H9 (cell line): ENCODE data around the gene KIAA0930. TPM values are rescaled to one million over a fixed set of nuclear protein-coding genes. Genes with fewer than 3 reads are reported as not detected.

Source experiments
- DNase-seq: peaks from one replicate; pipeline ENCODE4 v3.0.0-alpha.2; 2017
- H2AFZ ChIP-seq: one replicate; pipeline ENCODE4 v1.6.1; 2013; ENCODE audit warnings: mild to moderate bottlenecking, low read length, control low read depth, moderate library complexity
- H2AK5ac ChIP-seq: 2 replicates; pipeline ENCODE4 v1.6.1; 2013; ENCODE audit warnings: low read length, control low read depth, mixed read lengths; ENCODE audit not compliant: insufficient read length
- H2BK120ac ChIP-seq: one replicate; pipeline ENCODE4 v1.6.1; 2013; ENCODE audit warnings: low read depth, mild to moderate bottlenecking, low read length, control low read depth, inconsistent platforms; ENCODE audit not compliant: poor library complexity, severe bottlenecking
- H2BK12ac ChIP-seq: 2 replicates; pipeline ENCODE4 v1.6.1; 2013; ENCODE audit warnings: low read length, control low read depth, mixed read lengths, low read depth; ENCODE audit not compliant: insufficient read length
- H2BK15ac ChIP-seq: 2 replicates; pipeline ENCODE4 v1.6.1; 2013; ENCODE audit warnings: low read depth, low read length, control low read depth
- H2BK20ac ChIP-seq: one replicate; pipeline ENCODE4 v1.6.1; 2013; ENCODE audit warnings: low read depth, mild to moderate bottlenecking, low read length, control low read depth, inconsistent platforms; ENCODE audit not compliant: poor library complexity, severe bottlenecking
- H2BK5ac ChIP-seq: 2 replicates; pipeline ENCODE4 v1.6.1; 2013; ENCODE audit warnings: low read length, control low read depth, mixed read lengths; ENCODE audit not compliant: insufficient read length
- H3K14ac ChIP-seq: 2 replicates; pipeline ENCODE4 v1.6.1; 2013; ENCODE audit warnings: low read length, control low read depth; ENCODE audit not compliant: insufficient read depth
- H3K18ac ChIP-seq: 2 replicates; pipeline ENCODE4 v1.6.1; 2013; ENCODE audit warnings: low read depth, mild to moderate bottlenecking, mixed read lengths, low read length, control low read depth; ENCODE audit not compliant: insufficient read length
- H3K23ac ChIP-seq: 2 replicates; pipeline ENCODE4 v1.6.1; 2013; ENCODE audit warnings: low read length, control low read depth, mixed read lengths, low read depth; ENCODE audit not compliant: insufficient read length
- H3K23me2 ChIP-seq: 2 replicates; pipeline ENCODE4 v1.6.1; 2013; ENCODE audit warnings: low read depth, mild to moderate bottlenecking, mixed read lengths, low read length, control low read depth; ENCODE audit not compliant: insufficient read length, poor library complexity, severe bottlenecking
- H3K27ac ChIP-seq: 2 replicates; pipeline ENCODE4 v1.5.1; 2013; ENCODE audit warnings: low read length, control low read depth, mixed read lengths, low read depth; ENCODE audit not compliant: insufficient read length
- H3K27me3 ChIP-seq: 2 replicates; pipeline ENCODE4 v1.6.1; 2013; ENCODE audit warnings: low read length, control low read depth, inconsistent platforms; ENCODE audit not compliant: insufficient read depth
- H3K4ac ChIP-seq: 2 replicates; pipeline ENCODE4 v1.6.1; 2013; ENCODE audit warnings: low read depth, mild to moderate bottlenecking, control low read depth, inconsistent platforms, low read length, moderate library complexity
- H3K4me1 ChIP-seq: 2 replicates; pipeline ENCODE4 v1.6.1; 2013; ENCODE audit warnings: low read length, control low read depth, inconsistent platforms; ENCODE audit not compliant: insufficient read depth
- H3K4me2 ChIP-seq: 2 replicates; pipeline ENCODE4 v1.6.1; 2013; ENCODE audit warnings: low read length, control low read depth, mixed read lengths; ENCODE audit not compliant: insufficient read length, insufficient read depth
- H3K56ac ChIP-seq: 2 replicates; pipeline ENCODE4 v1.6.1; 2013; ENCODE audit warnings: low read depth, mild to moderate bottlenecking, mixed read lengths, low read length, control low read depth; ENCODE audit not compliant: insufficient read length
- H3K79me1 ChIP-seq: 2 replicates; pipeline ENCODE4 v1.6.1; 2013; ENCODE audit warnings: low read depth, mild to moderate bottlenecking, moderate library complexity, low read length, control low read depth, inconsistent platforms; ENCODE audit not compliant: insufficient read depth, poor library complexity, severe bottlenecking
- H3K79me2 ChIP-seq: 2 replicates; pipeline ENCODE4 v1.6.1; 2013; ENCODE audit warnings: low read length, control low read depth, inconsistent platforms; ENCODE audit not compliant: insufficient read depth
- H3K9ac ChIP-seq: 2 replicates; pipeline ENCODE4 v1.6.1; 2013; ENCODE audit warnings: low read length, control low read depth, mixed read lengths; ENCODE audit not compliant: insufficient read length; ENCODE audit errors: extremely low read depth
- H3K9me3 ChIP-seq: one replicate; pipeline ENCODE4 v1.6.1; 2013; ENCODE audit warnings: low read depth, low read length, inconsistent platforms; ENCODE audit not compliant: control insufficient read depth
- H3T11ph ChIP-seq: one replicate; pipeline ENCODE4 v1.6.1; 2013; ENCODE audit warnings: mild to moderate bottlenecking, low read length, control low read depth, inconsistent platforms
- H4K20me1 ChIP-seq: one replicate; pipeline ENCODE4 v1.6.1; 2013; ENCODE audit not compliant: control insufficient read depth, insufficient read length, insufficient read depth
- H4K5ac ChIP-seq: 2 replicates; pipeline ENCODE4 v1.6.1; 2013; ENCODE audit warnings: low read depth, mild to moderate bottlenecking, mixed read lengths, low read length, control low read depth; ENCODE audit not compliant: insufficient read length
- H4K8ac ChIP-seq: replicated peaks from 2 replicates; pipeline ENCODE4 v1.6.1; 2013; ENCODE audit warnings: low read length, control low read depth, mixed read lengths, low read depth; ENCODE audit not compliant: insufficient read length
- H4K91ac ChIP-seq: 2 replicates; pipeline ENCODE4 v1.6.1; 2013; ENCODE audit warnings: low read depth, mild to moderate bottlenecking, moderate library complexity, mixed read lengths, low read length, control low read depth; ENCODE audit not compliant: insufficient read length
- H3K27ac Mint-ChIP-seq, 3 experiments: 2 replicates in 2 of 3; 3 replicates in 1 of 3; pipeline ENCODE4 v1.8.0; 2020 to 2021; ENCODE audit warnings: mixed read lengths in 3 of 3, mild to moderate bottlenecking in 1 of 3, moderate library complexity in 1 of 3
- H3K27me3 Mint-ChIP-seq: 2 replicates; pipeline ENCODE4 v1.8.0; 2021; ENCODE audit warnings: low read depth, mild to moderate bottlenecking, moderate library complexity, mixed read lengths
- H3K36me3 Mint-ChIP-seq, 3 experiments: 2 replicates in 2 of 3; 3 replicates in 1 of 3; pipeline ENCODE4 v1.8.0; 2020 to 2021; ENCODE audit warnings: low read depth in 3 of 3, mixed read lengths in 3 of 3; ENCODE audit not compliant: insufficient read depth in 1 of 3
- H3K4me1 Mint-ChIP-seq, 2 experiments: 2 replicates each; pipeline ENCODE4 v1.8.0; 2020; ENCODE audit warnings: mixed read lengths in 2 of 2
- H3K4me3 Mint-ChIP-seq, 2 experiments: 2 replicates in 1 of 2; 3 replicates in 1 of 2; pipeline ENCODE4 v1.8.0; 2020 to 2021; ENCODE audit warnings: mild to moderate bottlenecking in 2 of 2, mixed read lengths in 2 of 2, moderate library complexity in 1 of 2
- H3K9me3 Mint-ChIP-seq, 2 experiments: 2 replicates in 1 of 2; 3 replicates in 1 of 2; pipeline ENCODE4 v1.8.0; 2020; ENCODE audit warnings: mild to moderate bottlenecking in 2 of 2, mixed read lengths in 2 of 2, moderate library complexity in 1 of 2
- CTCF ChIP-seq: fragments of 200-600 bp; sonication (generic); conservative IDR thresholded peaks from 3 replicates; pipeline ENCODE4 v1.8.0; 2021; ENCODE audit warnings: antibody characterized with exemption, mild to moderate bottlenecking
- WGBS: extraction: QIAGEN DNeasy Blood & Tissue Kit; methylation state at CpG from one replicate; pipeline ENCODE4 v1.1.7; 2013; ENCODE audit warnings: missing lambda C conversion rate, low lambda C conversion rate, mixed read lengths; ENCODE audit not compliant: insufficient read length; ENCODE audit errors: extremely low coverage; 5-methylcytosine and 5-hydroxymethylcytosine counted together
- total RNA-seq: library from RNA; stranded (reverse); gene quantifications from 2 replicates; pipeline ENCODE4 v1.2.1, GENCODE V29; 2021

The KIAA0930 gene
- total RNA-seq, 1 experiment from 2014 or later: 46.2 TPM

- no peak overlapping the region for H2BK5ac ChIP-seq
- no peak overlapping the region for H2BK15ac ChIP-seq
- H2BK12ac ChIP-seq: no peak overlapping the region
- TF ChIP-seq CTCF: no peak
- H3K14ac ChIP-seq: no peak overlapping the region
- no peaks in the 10 kb centered on the region for H3K4me1 Mint-ChIP-seq
- H3K23me2 ChIP-seq: no peaks in the 10 kb centered on the region
- H2AFZ ChIP-seq: no peak overlapping the region
- no peaks in the 10 kb centered on the region for H3K79me2 ChIP-seq
- peaks cover 2 to 4% (median 2%) of the 10 kb centered on the region in 3 experiments; a peak in 5 of 7 replicates for H3K36me3 Mint-ChIP-seq
- no peak overlapping the region for H2BK20ac ChIP-seq
- no peak overlapping the region for H3K56ac ChIP-seq
- no peak overlapping the region for H4K91ac ChIP-seq
- no peak overlapping the region for H3K4ac ChIP-seq
- H3K9ac ChIP-seq: no peak overlapping the region
- no peak overlapping the region for H3K4me3 Mint-ChIP-seq
- no peaks in the 10 kb centered on the region for H3K4me1 ChIP-seq
- no peak overlapping the region for H2BK120ac ChIP-seq
- H3K27me3 ChIP-seq: no peaks in the 10 kb centered on the region
- no peak overlapping the region for H3K23ac ChIP-seq
- no peaks in the 10 kb centered on the region for H3K79me1 ChIP-seq
- no peaks in the 10 kb centered on the region for H3K9me3 ChIP-seq
- no peak overlapping the region for H2AK5ac ChIP-seq
- H3K4me2 ChIP-seq: no peak overlapping the region
- no peak for DNase-seq
- H3K18ac ChIP-seq: no peak overlapping the region
- WGBS: no CpG with 5 or more reads among the region's 2 CpGs
- no peak overlapping the region for H3K27ac ChIP-seq
- no peaks in the 10 kb centered on the region for H4K20me1 ChIP-seq
- no peak overlapping the region for H3K27ac Mint-ChIP-seq
- H4K8ac ChIP-seq: no peak overlapping the region
- no peak overlapping the region for H3T11ph ChIP-seq
- no peak overlapping the region for H4K5ac ChIP-seq
- H3K9me3 Mint-ChIP-seq: peaks cover 2 to 4% of the 10 kb centered on the region in 2 experiments; a peak in 2 of 5 replicates
- H3K27me3 Mint-ChIP-seq: no peaks in the 10 kb centered on the region
These were observed 91.0 kb downstream of the KIAA0930 start for GRCh38 chr22:45149671-45150070.
